Measurements from ENCODE around the gene SCAF11.

Gene SCAF11

DNA sequence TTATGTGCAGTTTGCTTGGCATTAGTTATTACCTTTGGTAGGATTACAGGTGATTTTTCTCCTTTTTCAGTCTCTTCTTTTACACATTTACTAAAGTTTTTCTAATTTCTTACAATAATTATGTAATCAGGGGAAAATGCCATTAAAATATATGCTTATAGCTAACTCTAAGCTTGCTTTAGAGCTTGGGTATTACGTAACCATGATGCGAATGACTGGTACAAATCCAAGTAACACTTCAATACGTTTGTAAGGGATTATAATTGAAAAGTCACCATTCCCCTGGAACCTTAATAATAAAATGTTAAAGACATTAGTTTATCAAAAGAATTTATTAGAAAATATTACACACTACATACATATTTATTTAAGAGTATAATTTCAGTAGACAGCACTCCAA, 71.6 kb downstream of the SCAF11 start:
- DNase-seq (ENCODE audit: low spot score) = no peak

DNA sequence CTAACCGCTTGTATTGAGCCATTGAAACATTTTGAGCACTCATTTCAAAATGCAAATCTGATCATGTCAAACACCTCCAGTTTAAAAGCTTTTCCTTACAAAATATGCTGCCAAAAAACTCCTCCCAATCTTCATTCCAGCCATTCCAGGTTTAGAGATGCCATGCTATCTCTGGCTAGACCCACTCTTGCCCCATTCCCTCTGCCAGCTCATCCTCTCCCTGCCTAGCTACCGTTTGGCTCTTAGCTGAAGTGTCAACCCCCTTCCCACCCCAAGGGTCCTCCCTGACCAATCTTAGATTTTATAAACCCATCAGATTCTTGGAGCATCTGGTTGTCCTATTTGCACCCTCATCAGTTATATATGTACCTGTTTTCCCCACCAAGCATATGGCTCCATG, 75.0 kb downstream of the SCAF11 start:
- no peak for DNase-seq (ENCODE audit: low spot score)

DNA sequence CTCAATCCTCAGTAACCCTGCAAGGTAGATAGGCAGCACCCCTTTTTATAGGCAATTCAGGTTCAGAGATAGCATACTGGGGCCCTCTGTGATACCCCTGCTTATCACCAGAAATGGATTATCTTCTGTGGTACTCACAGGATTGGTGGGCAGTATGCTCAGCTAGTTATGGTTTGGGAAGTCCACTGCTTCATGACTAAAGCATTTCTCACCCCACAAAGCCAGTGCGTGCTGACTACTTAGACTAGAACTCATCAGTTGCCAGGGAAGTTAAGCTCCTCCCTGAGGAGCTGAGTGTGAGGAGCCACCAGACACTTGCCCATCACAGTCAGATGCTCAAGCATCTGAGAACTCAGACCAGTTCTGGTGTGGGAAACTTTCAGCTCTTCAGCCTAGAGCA, 76.3 kb downstream of the SCAF11 start:
- peak; percentile 3 for DNase-seq (ENCODE audit: low spot score)

DNA sequence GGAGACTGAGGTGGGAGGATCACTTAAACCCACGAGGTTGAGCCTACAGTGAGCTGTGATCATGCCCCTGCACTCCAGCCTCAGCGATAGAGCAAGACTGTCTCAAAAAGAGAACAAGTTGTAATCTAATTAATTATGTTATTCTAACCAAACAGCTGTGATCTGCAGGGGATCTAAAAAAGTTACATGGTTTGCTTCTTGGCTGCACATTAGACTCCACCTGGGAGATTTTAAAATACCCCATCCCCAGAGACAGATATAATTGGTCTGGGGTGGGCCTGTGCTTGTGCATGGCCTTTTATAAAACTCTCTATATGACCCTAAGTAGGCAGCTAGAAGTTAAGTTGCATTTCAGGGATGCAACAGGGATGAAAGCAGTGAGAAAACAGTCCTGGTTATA, 76.7 kb downstream of the SCAF11 start:
- no peak for DNase-seq (ENCODE audit: low spot score)

DNA sequence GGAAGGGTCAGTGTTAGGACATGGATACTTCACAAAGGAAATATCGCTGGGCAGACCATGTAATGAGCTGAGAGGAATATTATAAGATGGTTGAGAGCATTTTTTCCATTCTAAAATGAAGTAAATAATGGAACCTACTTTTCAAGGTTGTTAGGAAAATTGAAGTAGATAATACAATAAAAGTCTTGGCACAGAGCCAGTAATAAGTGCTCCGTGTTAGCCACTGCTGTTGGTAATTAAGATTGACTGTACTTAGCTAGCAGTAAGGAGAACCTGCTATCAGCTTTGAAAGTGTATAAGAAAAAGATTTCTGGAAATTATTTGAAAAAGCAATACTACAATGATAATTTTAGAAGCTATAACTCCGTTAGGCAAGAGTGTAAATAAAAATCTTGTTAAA, 77.6 kb downstream of the SCAF11 start:
- DNase-seq (ENCODE audit: low spot score) = no peak

DNA sequence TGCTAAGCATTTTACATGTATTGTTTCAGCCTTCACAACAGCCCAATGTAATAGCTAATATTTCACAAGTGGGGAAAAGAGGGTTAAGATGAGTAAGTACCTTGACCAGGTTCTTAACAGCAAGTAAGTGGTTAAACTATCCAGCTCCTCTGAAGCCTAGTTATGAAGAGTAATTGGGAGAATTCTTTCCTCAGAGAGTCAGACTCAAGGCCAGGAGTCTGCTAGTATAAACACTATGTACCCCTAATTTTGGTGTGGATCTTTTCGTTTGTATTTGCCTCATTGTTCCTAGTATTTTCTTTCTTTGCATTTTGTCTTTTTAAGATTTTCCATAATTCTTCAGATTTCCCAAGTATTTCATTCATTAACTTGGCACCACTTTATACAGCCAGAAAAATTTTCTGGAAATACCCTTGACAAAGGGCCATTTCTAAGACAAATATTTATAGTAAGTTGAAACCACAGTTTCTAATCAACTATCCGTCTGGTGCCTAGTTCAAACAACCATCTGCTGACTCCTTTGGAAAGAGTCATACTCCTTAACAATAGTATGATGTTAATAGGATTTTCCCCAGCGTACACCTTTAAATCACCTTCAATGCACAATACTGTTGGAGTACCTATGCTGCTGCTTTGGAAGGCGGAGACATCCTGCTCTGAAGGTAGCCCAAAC, 81.2 kb downstream of the SCAF11 start:
- no peak for DNase-seq (ENCODE audit: low spot score)

DNA sequence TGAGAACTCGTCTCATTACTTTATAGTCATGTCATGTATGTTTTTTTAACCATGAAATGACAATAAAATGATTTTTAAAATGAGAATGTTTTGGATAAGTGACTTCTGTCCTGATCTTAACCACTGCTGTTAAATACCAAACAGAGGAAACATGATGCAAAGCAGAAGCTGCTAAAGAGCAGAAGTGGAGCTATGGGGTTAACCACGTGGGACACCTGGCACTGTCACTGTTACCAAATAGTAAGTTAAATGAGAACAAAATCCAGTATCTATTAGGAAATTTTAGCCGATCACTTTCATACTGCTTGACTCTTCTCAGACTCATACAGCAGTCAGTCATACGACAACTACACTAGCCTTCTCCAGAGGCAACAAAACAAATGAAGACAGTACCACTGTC, 82.4 kb downstream of the SCAF11 start:
- no peak for DNase-seq (ENCODE audit: low spot score)

DNA sequence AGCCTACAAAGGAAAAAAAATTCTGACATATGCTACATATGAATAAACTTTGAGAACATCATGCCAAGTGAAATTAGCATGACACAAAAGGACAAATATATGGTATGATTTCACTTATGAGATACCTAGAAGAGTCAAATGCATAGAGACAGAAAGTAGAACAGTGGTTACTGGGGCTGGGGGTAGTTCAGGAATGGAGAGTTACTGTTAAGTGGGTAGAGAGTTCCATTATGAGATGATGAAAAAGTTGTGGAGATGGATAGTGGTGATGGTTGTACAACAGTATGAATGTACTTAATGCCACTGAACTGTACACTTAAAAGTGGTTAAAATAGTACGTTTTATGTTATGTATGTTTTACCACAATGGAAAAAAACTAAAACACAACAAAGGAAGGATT, 92.3 kb downstream of the SCAF11 start:
- DNase-seq (ENCODE audit: low spot score) = no peak

DNA sequence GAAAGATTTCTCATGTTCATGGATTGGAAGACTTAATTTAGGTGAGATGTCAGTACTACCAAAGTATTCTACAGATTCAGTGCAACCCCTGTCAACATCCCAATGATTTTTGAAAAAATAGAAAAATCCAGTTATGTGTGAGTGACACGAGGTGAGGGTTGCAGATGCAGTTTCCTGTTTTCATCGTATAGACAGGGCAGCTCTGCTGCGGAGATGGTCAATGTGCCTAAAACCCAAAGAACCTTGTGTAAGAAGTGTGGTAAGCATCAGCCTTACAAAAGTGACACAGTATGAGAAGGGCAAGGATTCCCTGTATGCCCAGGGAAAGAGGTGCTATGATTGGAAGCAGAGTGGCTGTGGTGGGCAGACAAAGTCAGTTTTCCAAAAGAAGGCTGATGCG, 94.4 kb downstream of the SCAF11 start:
- DNase-seq (ENCODE audit: low spot score) = no peak

DNA sequence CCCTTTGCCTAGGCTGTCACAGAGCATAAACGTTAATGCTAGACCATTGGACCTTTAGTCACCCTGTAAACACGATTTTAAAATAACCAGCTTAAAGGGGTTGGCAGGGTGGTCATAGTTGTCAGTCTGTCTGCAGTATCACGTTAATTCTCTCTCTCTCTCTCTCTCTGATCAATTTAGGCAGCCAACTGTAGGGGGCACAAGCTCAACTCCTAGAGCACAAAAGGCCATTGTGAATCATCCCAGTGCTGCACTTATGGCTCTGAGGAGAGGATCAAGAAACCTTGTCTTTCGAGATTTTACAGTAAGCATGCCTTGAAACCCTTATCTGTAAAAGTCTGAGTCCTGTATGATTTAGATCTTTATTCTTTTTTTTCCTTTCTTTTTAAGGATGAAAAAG, 97.1 kb downstream of the SCAF11 start:
- no peak for DNase-seq (ENCODE audit: low spot score)

DNA sequence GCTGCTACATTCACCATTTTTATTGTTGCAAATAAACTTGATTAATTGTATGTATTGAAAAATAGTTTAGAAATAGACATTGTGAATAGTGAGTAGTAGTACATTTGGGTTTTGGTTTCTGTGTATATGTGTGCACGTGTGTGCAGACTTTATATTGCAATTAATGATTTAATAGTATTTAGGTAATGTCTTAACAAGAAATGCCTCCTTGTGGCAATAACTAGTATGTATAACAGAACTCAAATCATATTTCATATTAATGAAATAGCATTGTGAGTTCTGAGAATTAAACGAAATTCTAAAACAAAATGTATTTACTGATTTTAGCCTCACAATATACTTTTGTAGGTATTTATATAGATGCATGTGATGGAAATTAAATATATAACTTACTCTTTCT, 100.1 kb downstream of the SCAF11 start:
- DNase-seq (ENCODE audit: low spot score) = no peak

DNA sequence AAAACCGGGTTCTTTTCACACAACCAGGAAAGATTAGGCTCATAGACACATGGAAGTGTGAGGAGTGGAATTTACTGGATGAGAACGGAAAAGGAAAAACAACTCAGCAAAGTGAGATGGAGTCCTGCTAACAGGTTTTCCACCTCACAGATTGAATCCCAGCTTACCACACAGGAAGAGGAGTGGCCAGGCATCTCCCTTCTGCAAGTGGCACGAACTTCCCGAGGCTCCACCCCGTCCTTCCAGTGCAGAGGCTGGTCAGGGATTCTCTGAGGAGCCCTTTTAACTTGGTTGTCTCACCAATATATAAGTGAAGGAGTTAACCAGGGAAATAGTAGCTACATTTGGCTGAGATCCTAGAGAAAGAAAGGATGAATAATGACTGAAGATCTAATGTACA, 102.8 kb downstream of the SCAF11 start:
- DNase-seq (ENCODE audit: low spot score) = no peak

DNA sequence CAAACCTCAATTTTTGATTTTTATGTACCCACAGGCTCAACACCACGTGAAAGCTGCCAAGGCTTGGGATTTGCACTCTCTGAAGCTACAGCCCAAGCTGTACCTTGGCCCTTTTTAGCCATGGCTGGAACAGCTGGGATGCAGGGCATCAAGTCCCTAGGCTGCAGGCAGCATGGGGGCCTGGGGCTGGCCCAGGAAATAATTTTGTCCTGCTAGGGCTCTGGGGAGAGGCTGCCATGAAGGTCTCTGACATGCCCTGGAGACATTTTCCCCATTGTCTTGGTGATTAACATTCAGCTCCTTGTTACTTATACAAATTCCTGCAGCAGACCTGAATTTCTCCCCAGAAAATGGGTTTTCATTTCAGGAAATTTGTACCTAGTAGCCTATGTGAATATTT, 103.7 kb downstream of the SCAF11 start:
- no peak for DNase-seq (ENCODE audit: low spot score)

DNA sequence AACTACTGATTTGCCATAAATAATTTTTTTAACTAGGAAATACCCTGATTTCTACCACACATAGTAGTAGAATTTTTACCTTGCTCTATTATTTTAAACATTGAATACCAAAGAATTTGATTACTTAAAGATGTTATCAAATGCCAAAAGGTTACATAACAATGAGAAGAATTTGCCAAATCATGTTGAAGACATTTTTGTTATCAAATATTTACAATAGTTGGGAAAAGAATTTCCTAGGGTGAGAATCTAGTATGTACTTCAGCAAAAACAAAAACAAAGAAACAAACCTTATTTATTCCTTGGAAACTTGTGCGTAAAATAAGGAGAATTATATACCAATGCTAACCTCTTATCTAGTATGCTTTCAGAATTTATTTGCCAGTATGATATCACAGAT, 107.2 kb downstream of the SCAF11 start:
- no peak for DNase-seq (ENCODE audit: low spot score)

DNA sequence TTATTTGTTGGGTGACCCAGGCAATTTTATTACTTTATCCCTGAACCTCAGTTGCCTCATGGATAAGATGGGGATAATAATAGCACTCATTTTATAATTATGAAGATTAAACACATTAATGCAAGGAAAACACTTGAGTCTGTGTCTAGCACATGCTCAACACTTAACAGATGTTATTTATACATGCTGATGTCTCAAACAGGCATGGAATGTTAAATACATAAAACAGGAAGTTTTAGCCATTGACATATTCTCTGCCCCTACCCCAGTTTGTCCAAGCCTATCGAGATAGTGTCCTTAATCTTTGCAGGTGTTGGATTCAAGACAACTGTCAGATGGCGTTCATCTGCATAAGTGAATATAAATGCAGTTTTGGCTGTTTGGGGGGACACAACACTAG, 109.8 kb downstream of the SCAF11 start:
- no peak for DNase-seq (ENCODE audit: low spot score)

DNA sequence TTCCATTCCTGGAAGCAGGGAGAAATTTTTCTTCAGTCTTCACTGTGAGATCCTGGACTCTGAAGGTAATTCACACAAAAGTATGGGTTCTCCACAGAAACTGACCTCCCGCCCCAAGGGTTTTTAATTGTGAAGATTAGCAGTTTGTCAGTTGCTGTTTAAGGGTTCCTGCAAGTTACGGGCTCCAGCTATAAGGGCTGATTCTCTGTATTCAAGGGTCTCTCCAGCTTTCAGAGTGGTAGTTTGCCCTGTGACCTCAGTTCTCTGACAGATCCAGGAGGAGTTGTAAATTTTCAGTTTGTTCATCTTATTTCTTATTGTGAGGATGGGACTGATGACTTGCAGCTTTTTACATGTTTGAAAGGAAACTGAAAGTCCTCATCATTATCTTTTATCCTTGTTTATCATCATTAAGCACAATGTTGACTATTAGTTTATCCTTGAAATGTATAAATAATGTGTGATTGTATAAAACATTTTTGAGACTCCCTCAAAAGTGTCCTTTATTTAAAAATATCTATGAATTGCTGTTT, 110.9 kb downstream of the SCAF11 start:
- no peak for DNase-seq (ENCODE audit: low spot score)

DNA sequence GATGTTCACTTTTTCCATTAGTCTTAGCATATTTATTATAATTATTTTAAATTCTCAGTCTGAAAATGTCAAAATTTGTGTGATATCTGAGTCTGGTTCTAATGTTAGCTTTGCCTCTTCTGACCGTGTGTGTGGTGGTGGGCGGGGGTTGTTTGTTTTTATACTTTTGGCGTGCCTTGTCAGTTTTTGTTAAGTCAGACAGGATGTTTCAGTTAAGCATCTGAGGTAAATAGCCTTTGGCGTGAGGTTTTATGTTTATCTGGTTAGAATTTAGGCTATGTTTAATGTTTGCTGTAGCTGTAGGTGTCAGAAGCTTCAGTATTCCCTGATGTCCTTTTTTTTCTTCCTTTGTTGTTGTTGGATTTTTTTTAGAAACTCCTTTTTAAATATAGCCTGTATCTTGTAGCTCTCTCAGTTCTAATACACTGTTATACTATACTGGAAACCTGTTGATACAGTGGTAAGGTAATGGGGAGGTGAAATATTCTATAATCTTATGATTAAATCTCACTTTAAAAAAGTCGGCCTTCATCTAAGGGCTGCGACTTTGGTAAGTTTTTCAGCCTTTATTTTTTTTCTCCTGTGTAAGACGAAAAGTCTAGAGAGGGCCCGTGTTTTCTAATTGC, 111.6 kb downstream of the SCAF11 start:
- DNase-seq (ENCODE audit: low spot score) = no peak

DNA sequence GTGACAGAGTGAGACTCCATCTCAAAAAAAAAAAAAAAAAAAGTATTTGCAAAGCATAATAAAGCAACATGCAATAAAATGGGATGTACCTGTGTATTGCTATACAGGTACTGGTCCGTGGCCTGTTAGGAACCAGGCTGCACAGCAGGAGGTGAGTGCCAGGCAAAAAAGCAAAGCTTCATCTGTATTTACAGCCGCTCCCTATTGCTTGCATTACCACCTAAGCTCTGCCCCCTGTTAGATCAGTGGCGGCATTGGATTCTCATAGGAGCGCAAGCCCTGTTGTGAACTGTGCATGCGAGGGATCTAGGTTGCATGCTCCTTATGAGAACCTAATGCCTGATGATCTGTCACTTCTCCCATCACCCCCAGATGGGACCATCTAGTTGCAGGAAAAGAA, 113.3 kb downstream of the SCAF11 start:
- no peak for DNase-seq (ENCODE audit: low spot score)

DNA sequence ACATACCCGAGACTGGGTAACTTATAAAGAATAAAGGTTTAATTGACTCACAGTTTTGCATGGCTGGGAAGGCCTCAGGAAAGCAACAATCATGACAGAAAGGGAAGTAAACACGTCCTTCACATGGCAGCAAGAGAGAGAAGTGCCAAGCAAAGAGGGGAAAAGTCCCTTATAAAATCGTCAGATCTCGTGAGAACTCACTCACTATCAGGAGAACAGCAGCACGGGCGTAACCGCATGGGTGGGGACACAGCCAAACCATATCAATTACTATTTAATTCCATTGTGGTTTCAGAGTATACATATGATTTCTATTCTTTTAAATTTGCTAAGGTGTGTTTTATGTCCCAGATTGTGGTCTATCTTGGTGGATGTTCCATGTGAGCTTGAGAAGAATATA, 117.9 kb downstream of the SCAF11 start:
- DNase-seq (ENCODE audit: low spot score) = no peak

Measured in SW480 (cell line).